Prostate gland (tissue), 2 donors: ENCODE results near the gene TPD52L1. TPM values are rescaled to one million over a fixed set of nuclear protein-coding genes. Genes with fewer than 3 reads are reported as not detected.

ENCODE experiments used
- DNase-seq: peaks from one replicate; pipeline ENCODE4 v3.0.0-alpha.2; 2019; ENCODE audit warnings: low spot score
- H3K27ac ChIP-seq, 2 donors: fragments of 200-600 bp; sonication (generic); 2 replicates each; pipeline ENCODE4 v1.5.1; 2017 to 2019
- H3K27me3 ChIP-seq: fragments of 200-600 bp; sonication (generic); replicated peaks from 2 replicates; pipeline ENCODE4 v1.5.1; 2019; ENCODE audit not compliant: insufficient read depth
- H3K36me3 ChIP-seq, 2 donors: fragments of 200-600 bp; sonication (generic); 1 replicate in 1 of 2; 2 replicates in 1 of 2; pipeline versions ENCODE4 v1.5.1 to v1.8.1; 2017 to 2019
- H3K4me1 ChIP-seq: fragments of 200-600 bp; sonication (generic); replicated peaks from 2 replicates; pipeline ENCODE4 v1.5.1; 2019
- H3K4me3 ChIP-seq, 2 donors: fragments of 200-600 bp; sonication (generic); 2 replicates each; pipeline ENCODE4 v1.5.1; 2017 to 2019
- H3K9me3 ChIP-seq: fragments of 200-600 bp; sonication (generic); 2 replicates; pipeline ENCODE4 v1.5.1; 2017
- POLR2A ChIP-seq: fragments of 450-650 bp; IDR thresholded peaks from one replicate; pipeline ENCODE4 v1.6.1; 2016; ENCODE audit warnings: antibody characterized with exemption, mild to moderate bottlenecking
- POLR2AphosphoS5 ChIP-seq: sonication (generic); formaldehyde crosslinking; IDR thresholded peaks from one replicate; pipeline ENCODE4 v1.6.1; 2017; ENCODE audit warnings: antibody characterized with exemption
- WGBS: methylation state at CpG from one replicate; pipeline ENCODE4 v1.1.5; 2018; 5-methylcytosine and 5-hydroxymethylcytosine counted together
- intact Hi-C: fragments of 100-400 bp; cut with DNase I; formaldehyde crosslinking; loops from one replicate; pipeline ENCODE4 v1.14.2; 2022
- total RNA-seq, 2 donors: library from RNA; depleted of rRNA; stranded (reverse); fragments of >200 nt; gene quantifications; one replicate each; pipeline ENCODE4 v1.1.0, GENCODE V29; 2016
- TF ChIP-seq, protein P1 (sequence below), 4 experiments: fragments of 200-600 bp in 2 of 4; fragments of 450-650 bp in 2 of 4; sonication (generic) in 2 of 4; IDR thresholded peaks; 1 replicate in 3 of 4; 2 replicates in 1 of 4; pipeline ENCODE4 v1.5.1; 2016 to 2019; ENCODE audit warnings: antibody characterized with exemption in 4 of 4, mild to moderate bottlenecking in 2 of 4, moderate library complexity in 2 of 4

The TPD52L1 gene
- total RNA-seq, 2 donors from 2014 or later: 63.9 to 105 TPM

DNA sequence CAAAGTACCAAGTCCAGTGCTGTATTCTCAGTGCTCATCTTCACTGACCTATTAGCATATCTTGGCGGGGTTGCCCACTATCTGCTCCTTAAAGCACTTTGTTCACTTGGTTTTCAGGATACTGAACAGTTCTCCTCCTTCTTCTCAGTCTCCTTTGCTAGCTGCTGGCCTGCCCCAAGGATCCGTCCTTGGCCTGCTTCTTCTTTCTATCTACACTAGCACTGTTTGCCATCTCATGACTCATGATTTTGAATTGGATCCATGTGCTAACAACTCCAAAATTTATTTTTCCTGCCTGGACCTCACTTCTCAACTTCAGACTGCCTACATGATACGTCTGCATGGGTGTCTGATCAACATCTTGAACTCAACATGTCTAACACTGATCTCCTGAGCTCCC is 15.5 kb downstream of the TPD52L1 start:
- Histone ChIP-seq H3K9me3 (no peaks in the 10 kb centered on the region), H3K4me1 (no peaks in the 10 kb centered on the region), H3K4me3 (no peak overlapping the region), H3K27me3 (no peaks in the 10 kb centered on the region), H3K36me3 (no peaks in the 10 kb centered on the region), H3K27ac (no peak overlapping the region)
- DNase-seq: no peak
- 47% methylated on average over 3 of the region's 3 CpGs for WGBS
- TF ChIP-seq POLR2AphosphoS5 (no peak), POLR2A (no peak)
- TF ChIP-seq, protein P1, sequence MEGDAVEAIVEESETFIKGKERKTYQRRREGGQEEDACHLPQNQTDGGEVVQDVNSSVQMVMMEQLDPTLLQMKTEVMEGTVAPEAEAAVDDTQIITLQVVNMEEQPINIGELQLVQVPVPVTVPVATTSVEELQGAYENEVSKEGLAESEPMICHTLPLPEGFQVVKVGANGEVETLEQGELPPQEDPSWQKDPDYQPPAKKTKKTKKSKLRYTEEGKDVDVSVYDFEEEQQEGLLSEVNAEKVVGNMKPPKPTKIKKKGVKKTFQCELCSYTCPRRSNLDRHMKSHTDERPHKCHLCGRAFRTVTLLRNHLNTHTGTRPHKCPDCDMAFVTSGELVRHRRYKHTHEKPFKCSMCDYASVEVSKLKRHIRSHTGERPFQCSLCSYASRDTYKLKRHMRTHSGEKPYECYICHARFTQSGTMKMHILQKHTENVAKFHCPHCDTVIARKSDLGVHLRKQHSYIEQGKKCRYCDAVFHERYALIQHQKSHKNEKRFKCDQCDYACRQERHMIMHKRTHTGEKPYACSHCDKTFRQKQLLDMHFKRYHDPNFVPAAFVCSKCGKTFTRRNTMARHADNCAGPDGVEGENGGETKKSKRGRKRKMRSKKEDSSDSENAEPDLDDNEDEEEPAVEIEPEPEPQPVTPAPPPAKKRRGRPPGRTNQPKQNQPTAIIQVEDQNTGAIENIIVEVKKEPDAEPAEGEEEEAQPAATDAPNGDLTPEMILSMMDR (IDR thresholded peaks at IDR 0.05): no peak
- intact Hi-C loops: no loop called here

DNA sequence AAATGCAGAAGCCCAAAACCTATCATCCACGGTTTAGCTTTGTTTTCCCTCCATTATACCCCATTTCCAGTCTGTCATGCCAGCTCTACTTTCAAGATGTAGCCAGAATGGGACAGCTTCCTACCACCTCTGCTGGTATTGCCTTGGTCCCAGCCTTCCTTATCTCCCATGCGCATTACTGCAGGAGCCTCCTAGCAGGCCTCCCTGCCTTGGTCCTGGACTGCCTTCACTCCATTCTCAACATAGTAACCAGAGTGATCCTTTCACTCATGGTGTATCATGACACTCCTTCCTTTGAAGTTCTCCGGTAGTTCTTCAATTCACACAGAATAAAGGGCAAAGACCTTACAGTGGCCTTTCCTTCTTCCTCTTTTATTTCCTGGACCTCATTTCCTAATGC is 15.9 kb downstream of the TPD52L1 start:
- DNase-seq: no peak
- no peaks in the 10 kb centered on the region for H3K4me1 ChIP-seq
- intact Hi-C loops: no loop called here

DNA sequence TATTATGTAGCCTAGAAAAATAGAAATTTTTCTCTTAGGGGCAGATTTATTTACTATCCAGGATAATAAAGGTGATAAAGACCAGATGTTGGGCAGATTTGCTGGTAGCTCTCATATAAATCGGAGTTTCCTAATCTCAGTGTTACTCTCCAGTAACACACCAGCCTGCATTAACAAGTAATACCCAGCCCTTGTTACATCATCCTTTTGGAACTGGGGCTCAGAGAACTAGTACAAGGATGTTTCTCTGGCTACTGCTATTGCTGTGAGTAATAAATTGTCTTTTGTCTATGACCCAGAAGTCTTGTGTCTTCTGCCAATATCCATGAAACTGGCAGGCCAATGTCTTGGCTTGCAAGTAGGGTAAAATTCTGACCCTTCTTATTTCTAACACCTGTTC is 16.8 kb downstream of the TPD52L1 start:
- Histone ChIP-seq H3K27me3 (no peaks in the 10 kb centered on the region), H3K4me3 (no peak overlapping the region), H3K9me3 (no peaks in the 10 kb centered on the region), H3K27ac (no peak overlapping the region), H3K4me1 (no peaks in the 10 kb centered on the region), H3K36me3 (no peaks in the 10 kb centered on the region)
- no peak for TF ChIP-seq POLR2AphosphoS5
- TF ChIP-seq, protein P1 (IDR thresholded peaks at IDR 0.05): no peak
- no peak for TF ChIP-seq POLR2A
- DNase-seq: no peak
- intact Hi-C loops: no loop called here
- 50% methylated on average over 1 of the region's 1 CpG for WGBS

More for the DNA sequence above, 15.9 kb downstream of the TPD52L1 start:
- no peak overlapping the region for H3K4me3 ChIP-seq
- no peak overlapping the region for H3K27ac ChIP-seq
- 93% methylated on average over 3 of the region's 3 CpGs for WGBS
- H3K9me3 ChIP-seq: no peaks in the 10 kb centered on the region
- no peaks in the 10 kb centered on the region for H3K27me3 ChIP-seq
- no peaks in the 10 kb centered on the region for H3K36me3 ChIP-seq
- TF ChIP-seq POLR2A (no peak), POLR2AphosphoS5 (no peak)
- TF ChIP-seq, protein P1 (IDR thresholded peaks at IDR 0.05): no peak

DNA sequence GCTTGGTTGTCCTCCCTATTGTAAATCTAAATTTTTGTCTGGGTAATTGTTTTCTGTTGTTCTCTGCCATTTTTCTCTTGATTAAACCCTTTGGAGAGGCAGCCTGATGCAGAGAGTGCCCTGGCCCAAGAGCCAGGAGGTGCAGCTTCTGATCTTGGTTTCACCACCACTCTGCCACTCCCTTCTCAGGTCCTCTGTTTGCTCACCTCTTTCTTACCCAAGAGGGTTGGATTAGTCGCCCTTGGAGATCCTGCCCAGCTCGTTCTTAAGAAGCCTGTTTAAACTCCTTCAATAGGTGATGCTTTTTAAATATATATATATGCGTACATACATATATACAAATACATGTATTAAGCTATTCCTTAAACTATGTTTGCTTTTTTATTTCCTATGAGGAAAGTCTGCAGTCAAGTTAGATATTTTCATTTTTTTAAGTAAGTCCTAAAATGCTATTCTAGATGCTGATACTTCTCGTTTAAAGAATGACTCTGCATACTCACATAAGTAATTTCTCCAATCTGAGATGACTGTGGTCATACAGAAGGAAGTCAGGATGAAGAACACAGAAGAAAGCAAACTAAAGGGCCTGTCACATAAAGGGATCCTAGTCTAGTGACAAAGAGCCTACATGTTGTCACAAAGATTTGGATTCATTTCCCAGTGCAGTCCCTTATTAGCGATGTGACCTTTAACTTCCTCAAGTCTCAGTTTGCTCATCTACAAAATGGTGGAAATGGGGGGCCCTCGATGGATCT is 19.9 kb downstream of the TPD52L1 start:
- no peaks in the 10 kb centered on the region for H3K27me3 ChIP-seq
- DNase-seq: no peak
- no peaks in the 10 kb centered on the region for H3K4me1 ChIP-seq
- TF ChIP-seq POLR2A: no peak
- TF ChIP-seq, protein P1 (IDR thresholded peaks at IDR 0.05): no peak
- TF ChIP-seq POLR2AphosphoS5: no peak
- H3K9me3 ChIP-seq: no peaks in the 10 kb centered on the region
- WGBS: 82% methylated on average over 6 of the region's 6 CpGs
- no peak overlapping the region for H3K4me3 ChIP-seq
- intact Hi-C loops: no loop called here
- no peaks in the 10 kb centered on the region for H3K36me3 ChIP-seq
- H3K27ac ChIP-seq: no peak overlapping the region

DNA sequence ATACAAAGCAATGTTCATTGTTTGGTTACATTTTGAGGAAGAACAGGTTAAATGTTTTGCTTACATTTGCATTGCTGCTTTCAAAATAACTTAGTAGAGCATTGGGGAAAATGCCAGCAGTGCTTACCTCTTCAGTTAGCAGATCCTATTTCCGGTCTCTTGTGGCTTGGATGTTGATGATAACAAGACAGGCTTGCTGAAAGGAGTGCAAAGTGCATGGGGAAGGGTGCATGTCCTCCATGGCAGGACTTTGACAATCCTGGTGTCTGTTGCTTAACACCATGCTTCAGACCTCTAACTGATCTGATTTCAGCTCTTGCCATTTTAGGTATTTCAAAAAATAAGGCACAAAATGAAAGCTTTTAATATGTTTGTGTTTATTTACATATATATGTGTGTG is 21.1 kb downstream of the TPD52L1 start:
- intact Hi-C loops: no loop called here
- no peaks in the 10 kb centered on the region for H3K27me3 ChIP-seq
- WGBS: 41% methylated on average over 1 of the region's 1 CpG

More for the DNA sequence above, 21.1 kb downstream of the TPD52L1 start:
- TF ChIP-seq POLR2A: no peak
- TF ChIP-seq POLR2AphosphoS5: no peak
- TF ChIP-seq, protein P1 (IDR thresholded peaks at IDR 0.05): no peak
- Histone ChIP-seq H3K27ac (no peak overlapping the region), H3K4me3 (no peak overlapping the region), H3K36me3 (no peaks in the 10 kb centered on the region), H3K9me3 (no peaks in the 10 kb centered on the region), H3K4me1 (no peaks in the 10 kb centered on the region)
- DNase-seq: no peak
